GM19043 (cell line): ENCODE measurements around the gene AGRN.
"Not testable (repeated sequence)": the region's sequence is repeated elsewhere in the genome, so short reads cannot be mapped to it uniquely, and the experiment has no call there.

Experiments
- ATAC-seq: cut with Tn5 transposase; IDR thresholded peaks from one replicate; pipeline ENCODE4 v1.9.1; 2021; ENCODE audit warnings: low read depth; ENCODE audit not compliant: unreplicated experiment

Gene AGRN

GRCh38 chr1:999725-1000356, 20.1 kb upstream of the AGRN start, which contains the start of gene HES4:
TSS of gene HES4 (minus strand) at chr1:1000097. CDS start at chr1:999973, 124 bp downstream.
- ATAC-seq = peak; percentile 41

- peak; percentile 26 for ATAC-seq
Measured at GRCh38 chr1:1000357-1001056, 19.4 kb upstream of the AGRN start.

GRCh38 chr1:1001057-1001783, 18.7 kb upstream of the AGRN start:
- ATAC-seq = no peak

- no peak for ATAC-seq
Measured at GRCh38 chr1:1003618-1004419, 16.1 kb upstream of the AGRN start.

- no peak for ATAC-seq
Measured at GRCh38 chr1:1004420-1004779, 15.5 kb upstream of the AGRN start.

- ATAC-seq = no peak
Measured at GRCh38 chr1:1004780-1005697, 14.9 kb upstream of the AGRN start.

GRCh38 chr1:1005774-1006304, 14.1 kb upstream of the AGRN start:
- ATAC-seq = no peak

- ATAC-seq = no peak
Measured at GRCh38 chr1:1006305-1007159, 13.4 kb upstream of the AGRN start.

- not testable (repeated sequence) for ATAC-seq
Measured at GRCh38 chr1:1010131-1010530, 9.8 kb upstream of the AGRN start.

GRCh38 chr1:1011396-1011949, 8.4 kb upstream of the AGRN start:
- no peak for ATAC-seq

- ATAC-seq = peak; percentile 13
Measured at GRCh38 chr1:1012736-1013104, 7.2 kb upstream of the AGRN start.

- peak; percentile 86 for ATAC-seq
Measured at GRCh38 chr1:1013105-1013921, 6.6 kb upstream of the AGRN start, which contains the start of gene ISG15. TSS of gene ISG15 (plus strand) at chr1:1013497. CDS start at chr1:1013574, 77 bp downstream.

- no peak for ATAC-seq
Measured at GRCh38 chr1:1013922-1014648, 5.8 kb upstream of the AGRN start.

GRCh38 chr1:1014799-1015681, 4.9 kb upstream of the AGRN start:
- no peak for ATAC-seq

- ATAC-seq = not testable (repeated sequence)
Measured at GRCh38 chr1:1017397-1018320, 2.3 kb upstream of the AGRN start.
